HepG2 (cell line): ENCODE results near the gene MAPRE3. TPM values are rescaled to one million over a fixed set of nuclear protein-coding genes. Genes with fewer than 3 reads are reported as not detected.

Experiments
- FOXK1 ChIP-seq: sonication (generic); formaldehyde crosslinking; IDR thresholded peaks from 2 replicates; pipeline ENCODE4 v1.4.0; 2020; ENCODE audit warnings: low read depth, missing genetic modification reagents, borderline replicate concordance
- HDAC1 ChIP-seq: sonication (generic); formaldehyde crosslinking; IDR thresholded peaks from 2 replicates; pipeline ENCODE4 v1.5.1; 2020; ENCODE audit warnings: mild to moderate bottlenecking, missing genetic modification reagents
- HMG20A ChIP-seq: IDR thresholded peaks from 2 replicates; pipeline ENCODE4 v1.6.1; 2016; ENCODE audit warnings: borderline replicate concordance
- IKZF1 ChIP-seq: fragments of 450-650 bp; IDR thresholded peaks from 2 replicates; pipeline ENCODE4 v1.7.1; 2016
- KDM2A ChIP-seq: sonication (generic); formaldehyde crosslinking; IDR thresholded peaks from 2 replicates; pipeline ENCODE4 v1.4.0; 2020; ENCODE audit warnings: low read depth, missing genetic modification reagents, borderline replicate concordance
- KDM6A ChIP-seq: IDR thresholded peaks from 2 replicates; pipeline ENCODE4 v1.6.1; 2016; ENCODE audit warnings: low read depth
- RELA ChIP-seq: sonication (generic); formaldehyde crosslinking; IDR thresholded peaks from 2 replicates; pipeline ENCODE4 v1.4.0; 2020; ENCODE audit warnings: missing genetic modification reagents
- SCMH1 ChIP-seq: sonication (generic); formaldehyde crosslinking; IDR thresholded peaks from 2 replicates; pipeline ENCODE4 v1.9.0; 2021; ENCODE audit warnings: missing genetic modification reagents, mild to moderate bottlenecking, borderline replicate concordance
- ZBTB7B ChIP-seq: sonication (generic); formaldehyde crosslinking; IDR thresholded peaks from 2 replicates; pipeline ENCODE4 v1.4.0; 2020; ENCODE audit warnings: missing genetic modification reagents
- ZNF282 ChIP-seq: fragments of 450-650 bp; IDR thresholded peaks from 2 replicates; pipeline ENCODE4 v1.6.1; 2018; ENCODE audit not compliant: partially characterized antibody
- ZNF530 ChIP-seq: sonication (generic); formaldehyde crosslinking; IDR thresholded peaks from 2 replicates; pipeline ENCODE4 v1.5.0; 2020; ENCODE audit warnings: low read depth, mild to moderate bottlenecking, missing genetic modification reagents
- ZNF737 ChIP-seq: sonication (generic); formaldehyde crosslinking; IDR thresholded peaks from 2 replicates; pipeline ENCODE4 v1.5.0; 2020; ENCODE audit warnings: missing genetic modification reagents, mild to moderate bottlenecking, borderline replicate concordance
- ZNF761 ChIP-seq: sonication (generic); formaldehyde crosslinking; conservative IDR thresholded peaks from 2 replicates; pipeline ENCODE4 v1.4.0; 2020; ENCODE audit warnings: mild to moderate bottlenecking, missing genetic modification reagents
- polyA plus RNA-seq, 8 experiments: library from polyadenylated mRNA; depleted of rRNA in 3 of 8; stranded (reverse) in 7 of 8; unstranded in 1 of 8; fragments of >200 nt; fragmentation: Illumina TruSeq in 4 of 8; extraction: Trizol in 4 of 8; gene quantifications; 2 replicates each; pipeline versions ENCODE4 v1.2.1 to v1.2.3, GENCODE V29; 2011 to 2016; ENCODE audit warnings: low read depth in 4 of 8, missing spikeins in 1 of 8, mixed read lengths in 1 of 8; ENCODE audit not compliant: insufficient read depth in 1 of 8
- total RNA-seq, 5 experiments: library from RNA; depleted of rRNA; stranded (reverse); fragments of >200 nt; fragmentation: Illumina TruSeq; extraction: Trizol; gene quantifications; 2 replicates each; pipeline ENCODE4 v1.2.3, GENCODE V29; 2016; ENCODE audit warnings: low read depth in 1 of 5
- TF ChIP-seq, protein P1 (sequence below): sonication (generic); formaldehyde crosslinking; IDR thresholded peaks from 2 replicates; pipeline ENCODE4 v1.4.0; 2020; ENCODE audit warnings: missing genetic modification reagents
- TF ChIP-seq, protein P2 (sequence below): sonication (generic); formaldehyde crosslinking; IDR thresholded peaks from 2 replicates; pipeline ENCODE4 v1.5.0; 2020; ENCODE audit warnings: mild to moderate bottlenecking, missing genetic modification reagents
- TF ChIP-seq, protein P3 (sequence below): sonication (generic); formaldehyde crosslinking; IDR thresholded peaks from 2 replicates; pipeline ENCODE4 v1.5.0; 2020; ENCODE audit warnings: missing genetic modification reagents, mild to moderate bottlenecking, borderline replicate concordance
- TF ChIP-seq, protein P4 (sequence below): sonication (generic); formaldehyde crosslinking; IDR thresholded peaks from 2 replicates; pipeline ENCODE4 v1.5.0; 2020; ENCODE audit warnings: mild to moderate bottlenecking, missing genetic modification reagents
- TF ChIP-seq, protein P5 (sequence below): sonication (generic); formaldehyde crosslinking; IDR thresholded peaks from 2 replicates; pipeline ENCODE4 v1.8.1; 2023; ENCODE audit warnings: mild to moderate bottlenecking, inconsistent platforms, moderate library complexity, missing genetic modification reagents, borderline replicate concordance

Gene MAPRE3
- total and polyA plus RNA-seq, 2 of the 13 experiments (the other 11 are each of a cell fraction or from before 2014, with no cell fraction given): 0.31 to 0.91 TPM

DNA sequence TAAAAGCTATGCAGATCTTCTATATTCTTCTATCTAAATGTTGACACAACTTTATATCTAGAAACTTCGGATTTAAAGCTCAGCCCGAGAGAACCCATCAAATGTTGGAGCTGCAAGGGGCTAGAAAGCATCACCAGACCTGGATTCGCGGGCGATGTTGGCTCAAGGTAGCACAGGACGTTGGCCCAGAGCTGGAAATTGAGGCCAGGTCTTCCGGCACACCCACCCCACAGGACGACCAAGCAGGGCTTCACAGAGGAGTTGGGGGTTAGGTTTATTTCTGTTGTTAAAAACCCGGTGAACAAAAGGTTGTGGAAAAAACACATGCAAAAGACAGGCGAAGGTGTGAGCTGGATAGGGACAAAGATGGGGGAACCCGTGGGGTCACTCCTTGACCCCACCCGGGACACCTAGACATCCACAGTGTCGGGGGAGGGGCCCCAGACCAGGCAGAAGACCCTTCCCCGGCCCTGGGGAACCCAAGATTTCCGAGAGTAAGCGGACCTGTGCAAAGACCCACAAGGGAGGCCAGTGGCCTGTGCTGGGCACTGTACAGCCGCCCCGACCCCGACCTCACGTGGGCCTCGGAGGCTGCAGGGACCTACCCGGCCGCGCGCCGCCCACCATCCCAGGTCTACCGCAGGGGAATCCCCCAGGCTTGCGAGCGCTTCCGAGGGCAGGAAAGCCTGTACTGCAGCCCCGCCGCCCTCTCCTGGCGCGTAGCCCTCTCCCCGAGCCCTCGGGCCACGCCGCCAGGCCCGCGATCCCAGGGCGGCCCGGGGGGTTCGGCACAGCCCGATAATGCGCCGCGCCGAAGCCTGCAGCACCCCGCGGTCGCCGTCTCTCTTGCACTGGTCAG lies 79.2 kb downstream of the MAPRE3 start (continued):
- TF ChIP-seq SCMH1 (CRISPR knock-in tag) (no peak), KDM2A (CRISPR knock-in tag) (no peak), IKZF1 (no peak), KDM6A (CRISPR knock-in tag) (no peak), RELA (no peak; the same call in 1 of the 2 replicates), ZNF761 (CRISPR knock-in tag) (peak; percentile 66; the same call in 1 of the 2 replicates), ZNF282 (no peak), HMG20A (CRISPR knock-in tag) (no peak), ZBTB7B (peak; percentile 56; the same call in 1 of the 2 replicates), ZNF737 (CRISPR knock-in tag) (no peak), FOXK1 (0 out of 2 replicates have a peak, but pooled peaks have one; percentile 17), ZNF530 (CRISPR knock-in tag) (no peak; the same call in 1 of the 2 replicates), HDAC1 (CRISPR knock-in tag) (no peak; the same call in 1 of the 2 replicates)
- TF ChIP-seq, protein P1, sequence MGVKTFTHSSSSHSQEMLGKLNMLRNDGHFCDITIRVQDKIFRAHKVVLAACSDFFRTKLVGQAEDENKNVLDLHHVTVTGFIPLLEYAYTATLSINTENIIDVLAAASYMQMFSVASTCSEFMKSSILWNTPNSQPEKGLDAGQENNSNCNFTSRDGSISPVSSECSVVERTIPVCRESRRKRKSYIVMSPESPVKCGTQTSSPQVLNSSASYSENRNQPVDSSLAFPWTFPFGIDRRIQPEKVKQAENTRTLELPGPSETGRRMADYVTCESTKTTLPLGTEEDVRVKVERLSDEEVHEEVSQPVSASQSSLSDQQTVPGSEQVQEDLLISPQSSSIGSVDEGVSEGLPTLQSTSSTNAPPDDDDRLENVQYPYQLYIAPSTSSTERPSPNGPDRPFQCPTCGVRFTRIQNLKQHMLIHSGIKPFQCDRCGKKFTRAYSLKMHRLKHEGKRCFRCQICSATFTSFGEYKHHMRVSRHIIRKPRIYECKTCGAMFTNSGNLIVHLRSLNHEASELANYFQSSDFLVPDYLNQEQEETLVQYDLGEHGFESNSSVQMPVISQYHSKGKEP (CRISPR knock-in tag): 0 out of 2 replicates have a peak, but pooled peaks have one; percentile 24
- TF ChIP-seq, protein P2, sequence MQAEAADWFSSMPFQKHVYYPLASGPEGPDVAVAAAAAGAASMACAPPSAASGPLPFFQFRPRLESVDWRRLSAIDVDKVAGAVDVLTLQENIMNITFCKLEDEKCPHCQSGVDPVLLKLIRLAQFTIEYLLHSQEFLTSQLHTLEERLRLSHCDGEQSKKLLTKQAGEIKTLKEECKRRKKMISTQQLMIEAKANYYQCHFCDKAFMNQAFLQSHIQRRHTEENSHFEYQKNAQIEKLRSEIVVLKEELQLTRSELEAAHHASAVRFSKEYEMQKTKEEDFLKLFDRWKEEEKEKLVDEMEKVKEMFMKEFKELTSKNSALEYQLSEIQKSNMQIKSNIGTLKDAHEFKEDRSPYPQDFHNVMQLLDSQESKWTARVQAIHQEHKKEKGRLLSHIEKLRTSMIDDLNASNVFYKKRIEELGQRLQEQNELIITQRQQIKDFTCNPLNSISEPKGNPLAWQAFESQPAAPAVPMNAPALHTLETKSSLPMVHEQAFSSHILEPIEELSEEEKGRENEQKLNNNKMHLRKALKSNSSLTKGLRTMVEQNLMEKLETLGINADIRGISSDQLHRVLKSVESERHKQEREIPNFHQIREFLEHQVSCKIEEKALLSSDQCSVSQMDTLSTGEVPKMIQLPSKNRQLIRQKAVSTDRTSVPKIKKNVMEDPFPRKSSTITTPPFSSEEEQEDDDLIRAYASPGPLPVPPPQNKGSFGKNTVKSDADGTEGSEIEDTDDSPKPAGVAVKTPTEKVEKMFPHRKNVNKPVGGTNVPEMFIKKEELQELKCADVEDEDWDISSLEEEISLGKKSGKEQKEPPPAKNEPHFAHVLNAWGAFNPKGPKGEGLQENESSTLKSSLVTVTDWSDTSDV: peak; percentile 60
- TF ChIP-seq, protein P3, sequence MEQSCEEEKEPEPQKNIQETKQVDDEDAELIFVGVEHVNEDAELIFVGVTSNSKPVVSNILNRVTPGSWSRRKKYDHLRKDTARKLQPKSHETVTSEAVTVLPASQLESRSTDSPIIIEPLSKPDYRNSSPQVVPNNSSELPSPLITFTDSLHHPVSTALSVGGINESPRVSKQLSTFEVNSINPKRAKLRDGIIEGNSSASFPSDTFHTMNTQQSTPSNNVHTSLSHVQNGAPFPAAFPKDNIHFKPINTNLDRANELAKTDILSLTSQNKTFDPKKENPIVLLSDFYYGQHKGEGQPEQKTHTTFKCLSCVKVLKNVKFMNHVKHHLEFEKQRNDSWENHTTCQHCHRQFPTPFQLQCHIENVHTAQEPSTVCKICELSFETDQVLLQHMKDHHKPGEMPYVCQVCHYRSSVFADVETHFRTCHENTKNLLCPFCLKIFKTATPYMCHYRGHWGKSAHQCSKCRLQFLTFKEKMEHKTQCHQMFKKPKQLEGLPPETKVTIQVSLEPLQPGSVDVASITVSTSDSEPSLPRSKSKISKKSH: peak; percentile 28
- TF ChIP-seq, protein P4, sequence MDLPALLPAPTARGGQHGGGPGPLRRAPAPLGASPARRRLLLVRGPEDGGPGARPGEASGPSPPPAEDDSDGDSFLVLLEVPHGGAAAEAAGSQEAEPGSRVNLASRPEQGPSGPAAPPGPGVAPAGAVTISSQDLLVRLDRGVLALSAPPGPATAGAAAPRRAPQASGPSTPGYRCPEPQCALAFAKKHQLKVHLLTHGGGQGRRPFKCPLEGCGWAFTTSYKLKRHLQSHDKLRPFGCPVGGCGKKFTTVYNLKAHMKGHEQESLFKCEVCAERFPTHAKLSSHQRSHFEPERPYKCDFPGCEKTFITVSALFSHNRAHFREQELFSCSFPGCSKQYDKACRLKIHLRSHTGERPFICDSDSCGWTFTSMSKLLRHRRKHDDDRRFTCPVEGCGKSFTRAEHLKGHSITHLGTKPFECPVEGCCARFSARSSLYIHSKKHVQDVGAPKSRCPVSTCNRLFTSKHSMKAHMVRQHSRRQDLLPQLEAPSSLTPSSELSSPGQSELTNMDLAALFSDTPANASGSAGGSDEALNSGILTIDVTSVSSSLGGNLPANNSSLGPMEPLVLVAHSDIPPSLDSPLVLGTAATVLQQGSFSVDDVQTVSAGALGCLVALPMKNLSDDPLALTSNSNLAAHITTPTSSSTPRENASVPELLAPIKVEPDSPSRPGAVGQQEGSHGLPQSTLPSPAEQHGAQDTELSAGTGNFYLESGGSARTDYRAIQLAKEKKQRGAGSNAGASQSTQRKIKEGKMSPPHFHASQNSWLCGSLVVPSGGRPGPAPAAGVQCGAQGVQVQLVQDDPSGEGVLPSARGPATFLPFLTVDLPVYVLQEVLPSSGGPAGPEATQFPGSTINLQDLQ (CRISPR knock-in tag): no peak
- TF ChIP-seq, protein P5, sequence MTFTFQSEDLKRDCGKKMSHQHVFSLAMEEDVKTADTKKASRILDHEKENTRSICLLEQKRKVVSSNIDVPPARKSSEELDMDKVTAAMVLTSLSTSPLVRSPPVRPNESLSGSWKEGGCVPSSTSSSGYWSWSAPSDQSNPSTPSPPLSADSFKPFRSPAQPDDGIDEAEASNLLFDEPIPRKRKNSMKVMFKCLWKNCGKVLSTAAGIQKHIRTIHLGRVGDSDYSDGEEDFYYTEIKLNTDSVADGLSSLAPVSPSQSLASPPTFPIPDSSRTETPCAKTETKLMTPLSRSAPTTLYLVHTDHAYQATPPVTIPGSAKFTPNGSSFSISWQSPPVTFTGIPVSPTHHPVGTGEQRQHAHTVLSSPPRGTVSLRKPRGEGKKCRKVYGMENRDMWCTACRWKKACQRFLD (CRISPR knock-in tag): no peak; the same call in 1 of the 2 replicates
